Naive thymus-derived CD8-positive, alpha-beta T cell (primary cell): ENCODE results near the gene MAP7D1. TPM values are rescaled to one million over a fixed set of nuclear protein-coding genes. Genes with fewer than 3 reads are reported as not detected.
"Not testable (repeated sequence)": the region's sequence is repeated elsewhere in the genome, so short reads cannot be mapped to it uniquely, and the experiment has no call there.

Experiments
- ATAC-seq, 2 donors: fragments of 150-1000 bp; cut with Tn5 transposase in 1 of 2; sonication (Bioruptor Pico), chemical (Tn5 transposase) in 1 of 2; 1 replicate in 1 of 2; 2 replicates in 1 of 2; pipeline ENCODE4 v1.10.0; 2021; ENCODE audit warnings: mild to moderate bottlenecking in 2 of 2, moderate library complexity in 2 of 2
- POLR2A ChIA-PET: fragments of 350-600 bp; sonication (Branson Sonifier 250); formaldehyde crosslinking; loops from one replicate; lab custom pipeline; 2021; ENCODE audit warnings: antibody characterized with exemption; lab: Charles Lee
- DNase-seq, 10 donors: peaks; one replicate each; pipeline versions ENCODE4 v3.0.0 to v3.0.0-alpha.2; 2020 to 2022
- H3K27ac Mint-ChIP-seq, 10 donors: one replicate each; pipeline ENCODE4 v1.8.0; 2020 to 2022; ENCODE audit warnings: mild to moderate bottlenecking in 10 of 10, mixed read lengths in 10 of 10, moderate library complexity in 4 of 10, inconsistent platforms in 1 of 10
- H3K27me3 Mint-ChIP-seq, 5 donors: one replicate each; pipeline ENCODE4 v1.8.0; 2021 to 2022; ENCODE audit warnings: mixed read lengths in 5 of 5
- H3K36me3 Mint-ChIP-seq, 3 donors: one replicate each; pipeline ENCODE4 v1.8.0; 2020 to 2022; ENCODE audit warnings: mixed read lengths in 3 of 3, mild to moderate bottlenecking in 2 of 3, inconsistent platforms in 1 of 3
- H3K4me1 Mint-ChIP-seq, 4 donors: one replicate each; pipeline ENCODE4 v1.8.0; 2021 to 2022; ENCODE audit warnings: mixed read lengths in 4 of 4
- H3K4me3 Mint-ChIP-seq, 10 donors: one replicate each; pipeline ENCODE4 v1.8.0; 2020 to 2022; ENCODE audit warnings: mild to moderate bottlenecking in 10 of 10, mixed read lengths in 10 of 10, moderate library complexity in 6 of 10, inconsistent platforms in 1 of 10
- H3K9me3 Mint-ChIP-seq, 9 donors: one replicate each; pipeline ENCODE4 v1.8.0; 2020 to 2022; ENCODE audit warnings: mixed read lengths in 9 of 9, mild to moderate bottlenecking in 3 of 9, inconsistent platforms in 1 of 9, moderate library complexity in 1 of 9
- polyA plus RNA-seq, 3 donors: library from polyadenylated mRNA; unstranded; fragments of 300-500 nt; fragmentation: Illumina TruSeq; gene quantifications; one replicate each; pipeline ENCODE4 v1.2.3, GENCODE V29; 2021
- total RNA-seq, 8 experiments: library from RNA in 2 of 8; stranded (reverse) in 2 of 8; gene quantifications; one replicate each; pipeline ENCODE4 v1.2.3 and lab custom pipeline; 2021 to 2026

MAP7D1 gene
- total and polyA plus RNA-seq, 5 experiments from 2014 or later, result 13.3 to 275 (median 67.1) TPM

GRCh38 chr1:36212782-36213181, 56.8 kb downstream of the MAP7D1 start:
- no peak for DNase-seq
- Mint-ChIP-seq H3K27me3 (no peaks in the 10 kb centered on the region), H3K27ac (no peak overlapping the region), H3K4me3 (no peak overlapping the region), H3K36me3 (no peaks in the 10 kb centered on the region), H3K9me3 (no peaks in the 10 kb centered on the region), H3K4me1 (peaks cover 0 to 4% (median 1%) of the 10 kb centered on the region in 4 donors)
- POLR2A ChIA-PET, result interaction anchor here (1.8 kb wide), 1 partner anchor 12 kb away, joined by 6 read pairs; the partner anchor contains the start of gene THRAP3
- ATAC-seq, result no peak

GRCh38 chr1:36217670-36218069, 61.7 kb downstream of the MAP7D1 start:
- Mint-ChIP-seq H3K27ac (peak overlapping the region in 1 of 10 donors; percentile 69), H3K4me3 (no peak overlapping the region), H3K9me3 (no peaks in the 10 kb centered on the region), H3K36me3 (no peaks in the 10 kb centered on the region), H3K4me1 (peaks cover 0 to 7% (median 3%) of the 10 kb centered on the region in 4 donors), H3K27me3 (no peaks in the 10 kb centered on the region)
- no peak for DNase-seq
- POLR2A ChIA-PET, result no interaction called here
- no peak for ATAC-seq

GRCh38 chr1:36221901-36222300, 65.9 kb downstream of the MAP7D1 start:
- H3K36me3 Mint-ChIP-seq, result peaks cover 0 to 13% (median 0%) of the 10 kb centered on the region in 3 donors
- peak overlapping the region in 6 of 10 donors; percentile 3 to 100 (median 68) for H3K27ac Mint-ChIP-seq
- not testable (repeated sequence) for H3K4me3 Mint-ChIP-seq, H3K9me3 Mint-ChIP-seq, H3K27me3 Mint-ChIP-seq, DNase-seq, ATAC-seq
- peaks cover 16 to 31% (median 29%) of the 10 kb centered on the region in 4 donors for H3K4me1 Mint-ChIP-seq
- POLR2A ChIA-PET, result interaction anchor here (0.6 to 3.7 kb wide), 4 partner anchors 34 to 80 kb away, joined by 4 to 34 read pairs (median 14); partner anchors contain the start of gene MAP7D1

GRCh38 chr1:36222481-36223380, 66.8 kb downstream of the MAP7D1 start:
- no peak for ATAC-seq
- peaks cover 0 to 20% (median 0%) of the 10 kb centered on the region in 3 donors for H3K36me3 Mint-ChIP-seq

GRCh38 chr1:36223381-36223995, 67.5 kb downstream of the MAP7D1 start:
- POLR2A ChIA-PET, result interaction anchor here (0.5 to 3.7 kb wide), 16 partner anchors 13 to 292 kb away, joined by 3 to 52 read pairs (median 8); partner anchors contain the start of genes ADPRS, AGO3, MAP7D1 and MRPS15
- H3K27me3 Mint-ChIP-seq, result no peaks in the 10 kb centered on the region

More at GRCh38 chr1:36222481-36223380, 66.8 kb downstream of the MAP7D1 start:
- H3K27me3 Mint-ChIP-seq, result no peaks in the 10 kb centered on the region
- H3K27ac Mint-ChIP-seq, result peak overlapping the region; percentile 97 to 100 (median 100)
- no peaks in the 10 kb centered on the region for H3K9me3 Mint-ChIP-seq
- peak in 1 of 10 donors; percentile 4 for DNase-seq
- peak overlapping the region; percentile 94 to 100 (median 98) for H3K4me3 Mint-ChIP-seq
- POLR2A ChIA-PET, result interaction anchor here (0.5 to 3.7 kb wide), 15 partner anchors 17 to 292 kb away, joined by 3 to 52 read pairs (median 9); partner anchors contain the start of genes ADPRS, AGO3, MAP7D1 and MRPS15
- H3K4me1 Mint-ChIP-seq, result peaks cover 20 to 38% (median 37%) of the 10 kb centered on the region in 4 donors

GRCh38 chr1:36223996-36224536, 68.1 kb downstream of the MAP7D1 start, which contains the start of gene THRAP3:
Gene THRAP3 (plus strand): TSS chr1:36224443. CDS start chr1:36282564, 58,121 bp downstream.
- DNase-seq (peak; percentile 95 to 100 (median 100)), ATAC-seq (peak; percentile 87)
- Mint-ChIP-seq H3K36me3 (peaks cover 0 to 32% (median 0%) of the 10 kb centered on the region in 3 donors), H3K4me1 (peaks cover 20 to 48% (median 43%) of the 10 kb centered on the region in 4 donors), H3K27me3 (no peaks in the 10 kb centered on the region), H3K4me3 (peak within 1 kb of the TSS; percentile 94 to 100 (median 98)), H3K9me3 (no peaks in the 10 kb centered on the region), H3K27ac (peak within 1 kb of the TSS; percentile 97 to 100 (median 100))
- POLR2A ChIA-PET, result interaction anchor here (0.7 to 3.7 kb wide), 19 partner anchors 10 to 293 kb away, joined by 3 to 52 read pairs (median 6); partner anchors contain the start of genes ADPRS, AGO3, MAP7D1 and MRPS15

More at GRCh38 chr1:36223381-36223995, 67.5 kb downstream of the MAP7D1 start:
- H3K4me3 Mint-ChIP-seq, result peak overlapping the region; percentile 94 to 100 (median 98)
- no peaks in the 10 kb centered on the region for H3K9me3 Mint-ChIP-seq
- ATAC-seq, result peak; percentile 39 to 44
- H3K36me3 Mint-ChIP-seq, result peaks cover 0 to 27% (median 0%) of the 10 kb centered on the region in 3 donors
- DNase-seq, result peak in 7 of 10 donors; percentile 35 to 78 (median 60)
- H3K27ac Mint-ChIP-seq, result peak overlapping the region; percentile 97 to 100 (median 100)
- H3K4me1 Mint-ChIP-seq, result peaks cover 20 to 44% (median 41%) of the 10 kb centered on the region in 4 donors

- DNase-seq (no peak), ATAC-seq (peak; percentile 50 to 60)
- peak overlapping the region; percentile 97 to 100 (median 100) for H3K27ac Mint-ChIP-seq
- H3K36me3 Mint-ChIP-seq, result peaks cover 0 to 39% (median 0%) of the 10 kb centered on the region in 3 donors
- H3K4me3 Mint-ChIP-seq, result peak overlapping the region; percentile 94 to 100 (median 98)
- no peaks in the 10 kb centered on the region for H3K27me3 Mint-ChIP-seq
- no peaks in the 10 kb centered on the region for H3K9me3 Mint-ChIP-seq
- H3K4me1 Mint-ChIP-seq, result peaks cover 20 to 51% (median 43%) of the 10 kb centered on the region in 4 donors
- POLR2A ChIA-PET, result interaction anchor here (0.6 to 3.7 kb wide), 20 partner anchors 10 to 294 kb away, joined by 3 to 52 read pairs (median 6); partner anchors contain the start of genes ADPRS, AGO3, MAP7D1 and MRPS15
Measured at GRCh38 chr1:36224537-36225282, 68.8 kb downstream of the MAP7D1 start.

GRCh38 chr1:36225283-36225899, 69.4 kb downstream of the MAP7D1 start:
- Mint-ChIP-seq H3K9me3 (no peaks in the 10 kb centered on the region), H3K4me3 (peak overlapping the region; percentile 94 to 100 (median 98)), H3K27me3 (no peaks in the 10 kb centered on the region), H3K27ac (peak overlapping the region; percentile 97 to 100 (median 100)), H3K4me1 (peaks cover 20 to 53% (median 44%) of the 10 kb centered on the region in 4 donors), H3K36me3 (peaks cover 0 to 46% (median 0%) of the 10 kb centered on the region in 3 donors)
- ATAC-seq (no peak), DNase-seq (no peak)
- POLR2A ChIA-PET, result interaction anchor here (0.6 to 3.7 kb wide), 10 partner anchors 10 to 141 kb away, joined by 3 to 52 read pairs (median 8); partner anchors contain the start of genes MAP7D1, SH3D21 and TRAPPC3

- ATAC-seq, DNase-seq, H3K27me3 Mint-ChIP-seq, H3K9me3 Mint-ChIP-seq: not testable (repeated sequence)
- peaks cover 0 to 85% (median 0%) of the 10 kb centered on the region in 3 donors for H3K36me3 Mint-ChIP-seq
- peak overlapping the region in 1 of 10 donors; percentile 18 for H3K4me3 Mint-ChIP-seq
- peak overlapping the region in 2 of 10 donors; percentile 27 to 68 for H3K27ac Mint-ChIP-seq
- peaks cover 14 to 77% (median 68%) of the 10 kb centered on the region in 4 donors for H3K4me1 Mint-ChIP-seq
- POLR2A ChIA-PET, result interaction anchor here (0.7 kb wide), 2 partner anchors 65 to 136 kb away, joined by 3 to 4 read pairs; no protein-coding TSS in a partner anchor
Measured at GRCh38 chr1:36230279-36230678, 74.3 kb downstream of the MAP7D1 start.
